Left lung (tissue), 10 donors: ENCODE results near the gene ZBTB24. TPM values are rescaled to one million over a fixed set of nuclear protein-coding genes. Genes with fewer than 3 reads are reported as not detected.

Experiments
- ATAC-seq: fragments of 200-7000 bp; cut with Tn5 transposase; one replicate; pipeline ENCODE4 v1.9.1; 2020; ENCODE audit warnings: moderate library complexity
- DNase-seq, 4 donors: peaks; one replicate each; pipeline ENCODE4 v3.0.0-alpha.2; 2013 to 2020
- H3K27ac ChIP-seq, 2 donors: fragments of 200-600 bp; sonication (generic) in 1 of 2; one replicate each; pipeline versions ENCODE4 v1.5.0 to v1.8.0; 2020 to 2021
- H3K27me3 ChIP-seq, 2 donors: fragments of 200-600 bp; sonication (generic) in 1 of 2; one replicate each; pipeline versions ENCODE4 v1.5.0 to v1.8.0; 2020 to 2021
- H3K36me3 ChIP-seq, 2 donors: fragments of 200-600 bp; sonication (generic) in 1 of 2; one replicate each; pipeline versions ENCODE4 v1.5.0 to v1.8.0; 2020 to 2021
- H3K4me1 ChIP-seq, 2 donors: fragments of 200-600 bp; one replicate each; pipeline ENCODE4 v1.8.0; 2021
- H3K4me3 ChIP-seq, 2 donors: fragments of 200-600 bp; sonication (generic) in 1 of 2; one replicate each; pipeline versions ENCODE4 v1.5.0 to v1.8.0; 2020 to 2021; ENCODE audit warnings: mild to moderate bottlenecking in 1 of 2
- H3K9me3 ChIP-seq, 2 donors: fragments of 200-600 bp; sonication (generic) in 1 of 2; one replicate each; pipeline versions ENCODE4 v1.5.0 to v1.8.0; 2020 to 2021
- CTCF ChIP-seq, 2 donors: fragments of 200-600 bp; sonication (generic) in 1 of 2; IDR thresholded peaks; one replicate each; pipeline versions ENCODE4 v1.5.0 to v1.8.0; 2021; ENCODE audit warnings: antibody characterized with exemption in 2 of 2
- intact Hi-C, 2 donors: fragments of 100-400 bp; cut with DNase I; formaldehyde crosslinking; loops; one replicate each; pipeline versions ENCODE4 v1.11.2 to v1.14.2; 2022
- polyA plus RNA-seq, 6 donors: library from polyadenylated mRNA; unstranded; fragments of 120-200 nt; gene quantifications; one replicate each; pipeline ENCODE4 v1.2.1, GENCODE V29; 2013; ENCODE audit not compliant: insufficient read length in 6 of 6
- total RNA-seq, 2 donors: library from RNA; stranded (reverse); fragmentation: NEBNext Ultra II Directional; extraction: Animal tissue kit (Norgen Biotek cat#: 25700); gene quantifications; one replicate each; pipeline ENCODE4 v1.2.1, GENCODE V29; 2021
- donor health status: DM: no; HTN: yes; CAD: no.
- donor health status: DM: no; HTN: no; CAD: no.

The ZBTB24 gene
- total and polyA plus RNA-seq, 8 donors: 7.3 to 14.5 (median 13.6) TPM

GRCh38 chr6:109445382-109445781 is 37.6 kb downstream of the ZBTB24 start:
- Histone ChIP-seq H3K4me1 (peaks cover 8 to 23% of the 10 kb centered on the region in 2 donors), H3K27me3 (no peaks in the 10 kb centered on the region), H3K9me3 (no peaks in the 10 kb centered on the region), H3K36me3 (peaks cover 0 to 71% of the 10 kb centered on the region in 2 donors), H3K27ac (no peak overlapping the region), H3K4me3 (no peak overlapping the region)
- TF ChIP-seq CTCF (IDR thresholded peaks at IDR 0.05): no peak
- intact Hi-C loops: no loop called here
- ATAC-seq (no peak), DNase-seq (no peak)

- Histone ChIP-seq H3K36me3 (peaks cover 0 to 59% of the 10 kb centered on the region in 2 donors), H3K9me3 (no peaks in the 10 kb centered on the region), H3K27ac (no peak overlapping the region), H3K4me1 (peaks cover 12 to 26% of the 10 kb centered on the region in 2 donors), H3K27me3 (no peaks in the 10 kb centered on the region), H3K4me3 (no peak overlapping the region)
- no peak for TF ChIP-seq CTCF (IDR thresholded peaks at IDR 0.05)
- intact Hi-C loops: no loop called here
- no peak for ATAC-seq
- no peak for DNase-seq
Measured at GRCh38 chr6:109443425-109443950, 39.5 kb downstream of the ZBTB24 start.

- H3K36me3 ChIP-seq: peaks cover 0 to 53% of the 10 kb centered on the region in 2 donors
- intact Hi-C loops: no loop called here
Measured at GRCh38 chr6:109442393-109442924, 40.6 kb downstream of the ZBTB24 start.

GRCh38 chr6:109441069-109441816 is 41.8 kb downstream of the ZBTB24 start:
- Histone ChIP-seq H3K4me1 (peaks cover 12 to 22% of the 10 kb centered on the region in 2 donors), H3K36me3 (peaks cover 0 to 41% of the 10 kb centered on the region in 2 donors), H3K9me3 (no peaks in the 10 kb centered on the region), H3K27me3 (no peaks in the 10 kb centered on the region), H3K4me3 (peak overlapping the region; percentile 76 to 79), H3K27ac (peak overlapping the region; percentile 90 to 95)
- DNase-seq (peak in 3 of 4 donors; percentile 64 to 83 (median 66)), ATAC-seq (peak; percentile 60)
- TF ChIP-seq CTCF (IDR thresholded peaks at IDR 0.05): no peak
- intact Hi-C loops: no loop called here

More at GRCh38 chr6:109442393-109442924, 40.6 kb downstream of the ZBTB24 start:
- Histone ChIP-seq H3K4me3 (no peak overlapping the region), H3K27ac (no peak overlapping the region), H3K27me3 (no peaks in the 10 kb centered on the region), H3K4me1 (peaks cover 12 to 24% of the 10 kb centered on the region in 2 donors), H3K9me3 (no peaks in the 10 kb centered on the region)
- DNase-seq (no peak), ATAC-seq (no peak)
- no peak for TF ChIP-seq CTCF (IDR thresholded peaks at IDR 0.05)
